ENCODE measurements around the gene ATG16L2. TPM values are rescaled to one million over a fixed set of nuclear protein-coding genes. Genes with fewer than 3 reads are reported as not detected.

The ATG16L2 gene
- total and polyA plus RNA-seq, 10 of the 15 experiments (the other 5 are each of a cell fraction or from before 2014, with no cell fraction given) = 1.9 to 67.7 (median 30.4) TPM

DNA sequence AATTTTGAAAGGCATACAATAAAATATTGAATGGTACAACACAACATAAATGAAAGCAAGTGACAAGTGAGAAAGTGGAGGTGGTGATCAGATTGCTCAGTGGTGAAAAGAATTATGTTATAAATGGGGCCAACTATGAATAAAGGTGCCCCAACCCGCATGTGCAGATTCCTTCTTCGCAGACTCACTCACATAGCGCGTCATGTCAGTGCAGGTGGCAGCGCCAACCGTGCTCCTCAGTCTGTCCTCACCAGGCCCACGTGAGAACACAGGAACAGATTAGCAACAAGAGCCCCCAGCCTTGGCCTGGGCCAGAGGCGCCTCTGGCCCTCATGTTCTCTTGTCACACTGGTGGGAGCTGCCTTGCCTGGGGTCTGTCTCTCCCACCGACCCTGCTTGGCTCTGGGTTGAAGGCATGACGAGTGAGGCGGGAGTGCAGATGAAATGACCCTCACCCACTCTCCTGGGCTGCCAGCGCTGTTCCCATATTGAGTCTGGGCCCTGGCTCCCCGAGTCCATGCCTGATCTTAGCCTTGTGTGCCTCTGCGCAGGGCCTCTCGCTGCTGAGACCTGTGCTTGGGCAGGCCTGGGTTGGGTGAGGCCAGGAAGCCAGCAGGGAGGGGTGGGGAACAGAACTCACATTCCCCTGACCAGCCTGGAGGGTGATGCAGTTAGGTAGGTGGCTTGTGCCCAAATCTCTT lies 6.4 kb downstream of the ATG16L2 start:
- no TSS peak for BruUV-seq (replicated peaks)

More for the DNA sequence above, 6.4 kb downstream of the ATG16L2 start:
- DNase-seq (ENCODE audit: low read depth, low spot score) (no peak), FAIRE-seq (no peak), ATAC-seq (no peak)
- peaks cover 24% of the 10 kb centered on the region for H3K4me1 ChIP-seq (ENCODE audit: control insufficient read depth, insufficient read depth, low read length)
- no peak overlapping the region for H3K27ac ChIP-seq (ENCODE audit: control insufficient read depth, insufficient read depth)
- H3K27me3 ChIP-seq (replicated peaks in 1 of 2; ENCODE audit: control insufficient read depth in 2 of 2, insufficient read depth in 2 of 2, low read length in 1 of 2) = no peaks in the 10 kb centered on the region
- CTCF ChIA-PET = interaction anchor here (2.1 kb wide), 1 partner anchor 26 kb away, joined by 5 read pairs; the partner anchor contains the start of gene STARD10
- H3K36me3 ChIP-seq (ENCODE audit: control insufficient read depth in 2 of 2, insufficient read depth in 2 of 2, low read length in 1 of 2) = peaks cover 12 to 22% of the 10 kb centered on the region in 2 experiments; a peak in 3 of 4 replicates
- peaks cover 11% of the 10 kb centered on the region for H3K79me2 ChIP-seq (ENCODE audit: control insufficient read depth, insufficient read depth, low read length)
- H3K9ac ChIP-seq (ENCODE audit: control insufficient read depth, insufficient read depth, low read length) = no peak overlapping the region
- H3K9me3 ChIP-seq (replicated peaks; ENCODE audit: control insufficient read depth, insufficient read depth, low read length) = no peaks in the 10 kb centered on the region; the same call in 2 of the 3 replicates
- no peak overlapping the region for H3K4me3 ChIP-seq
- in situ Hi-C loops (cut with MboI) = no loop called here
- RAD21 ChIA-PET (ENCODE audit: unreplicated experiment) = no interaction called here
- SMC1A ChIA-PET (ENCODE audit: uncharacterized antibody, unreplicated experiment) = no interaction called here
- TF ChIP-seq EP300 (IDR thresholded peaks at IDR 0.05; ENCODE audit: borderline replicate concordance in 1 of 2, control insufficient read depth in 1 of 2, low read depth in 2 of 2, low read length in 2 of 2) (no peak), POLR2A (IDR thresholded peaks at IDR 0.05; ENCODE audit: low read depth, low read length) (peak; percentile 61; the same call in 1 of the 2 replicates)
- TF ChIP-seq, protein P1, sequence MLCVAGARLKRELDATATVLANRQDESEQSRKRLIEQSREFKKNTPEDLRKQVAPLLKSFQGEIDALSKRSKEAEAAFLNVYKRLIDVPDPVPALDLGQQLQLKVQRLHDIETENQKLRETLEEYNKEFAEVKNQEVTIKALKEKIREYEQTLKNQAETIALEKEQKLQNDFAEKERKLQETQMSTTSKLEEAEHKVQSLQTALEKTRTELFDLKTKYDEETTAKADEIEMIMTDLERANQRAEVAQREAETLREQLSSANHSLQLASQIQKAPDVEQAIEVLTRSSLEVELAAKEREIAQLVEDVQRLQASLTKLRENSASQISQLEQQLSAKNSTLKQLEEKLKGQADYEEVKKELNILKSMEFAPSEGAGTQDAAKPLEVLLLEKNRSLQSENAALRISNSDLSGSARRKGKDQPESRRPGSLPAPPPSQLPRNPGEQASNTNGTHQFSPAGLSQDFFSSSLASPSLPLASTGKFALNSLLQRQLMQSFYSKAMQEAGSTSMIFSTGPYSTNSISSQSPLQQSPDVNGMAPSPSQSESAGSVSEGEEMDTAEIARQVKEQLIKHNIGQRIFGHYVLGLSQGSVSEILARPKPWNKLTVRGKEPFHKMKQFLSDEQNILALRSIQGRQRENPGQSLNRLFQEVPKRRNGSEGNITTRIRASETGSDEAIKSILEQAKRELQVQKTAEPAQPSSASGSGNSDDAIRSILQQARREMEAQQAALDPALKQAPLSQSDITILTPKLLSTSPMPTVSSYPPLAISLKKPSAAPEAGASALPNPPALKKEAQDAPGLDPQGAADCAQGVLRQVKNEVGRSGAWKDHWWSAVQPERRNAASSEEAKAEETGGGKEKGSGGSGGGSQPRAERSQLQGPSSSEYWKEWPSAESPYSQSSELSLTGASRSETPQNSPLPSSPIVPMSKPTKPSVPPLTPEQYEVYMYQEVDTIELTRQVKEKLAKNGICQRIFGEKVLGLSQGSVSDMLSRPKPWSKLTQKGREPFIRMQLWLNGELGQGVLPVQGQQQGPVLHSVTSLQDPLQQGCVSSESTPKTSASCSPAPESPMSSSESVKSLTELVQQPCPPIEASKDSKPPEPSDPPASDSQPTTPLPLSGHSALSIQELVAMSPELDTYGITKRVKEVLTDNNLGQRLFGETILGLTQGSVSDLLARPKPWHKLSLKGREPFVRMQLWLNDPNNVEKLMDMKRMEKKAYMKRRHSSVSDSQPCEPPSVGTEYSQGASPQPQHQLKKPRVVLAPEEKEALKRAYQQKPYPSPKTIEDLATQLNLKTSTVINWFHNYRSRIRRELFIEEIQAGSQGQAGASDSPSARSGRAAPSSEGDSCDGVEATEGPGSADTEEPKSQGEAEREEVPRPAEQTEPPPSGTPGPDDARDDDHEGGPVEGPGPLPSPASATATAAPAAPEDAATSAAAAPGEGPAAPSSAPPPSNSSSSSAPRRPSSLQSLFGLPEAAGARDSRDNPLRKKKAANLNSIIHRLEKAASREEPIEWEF (IDR thresholded peaks at IDR 0.05; ENCODE audit: insufficient replicate concordance, low read depth, low read length) = no peak
- POLR2A ChIA-PET = no interaction called here
- no peak overlapping the region for H2AFZ ChIP-seq (ENCODE audit: control insufficient read depth, low read depth, low read length)
- H4K20me1 ChIP-seq (ENCODE audit: control insufficient read depth, insufficient read depth) = no peaks in the 10 kb centered on the region
- WGBS (ENCODE audit: insufficient coverage, insufficient replicate concordance, low lambda C conversion rate, missing lambda C conversion rate) = 95% methylated on average over 15 of the region's 15 CpGs
- H3K4me2 ChIP-seq (ENCODE audit: control insufficient read depth, insufficient read depth) = no peak overlapping the region
- intact Hi-C loops (cut with micrococcal nuclease; ENCODE audit: unreplicated experiment) = no loop called here
